Skeletal muscle tissue (tissue), 4 donors: Measurements from ENCODE around the gene AVPR2. TPM values are rescaled to one million over a fixed set of nuclear protein-coding genes. Genes with fewer than 3 reads are reported as not detected.

Source experiments
- H3K27ac ChIP-seq: one replicate; pipeline ENCODE4 v1.7.0; 2013; ENCODE audit warnings: mild to moderate bottlenecking, low read depth, low read length, inconsistent platforms
- H3K27me3 ChIP-seq, 3 donors: one replicate each; pipeline ENCODE4 v1.7.0; 2013; ENCODE audit warnings: low read length in 3 of 3; ENCODE audit not compliant: control insufficient read depth in 3 of 3, insufficient read depth in 3 of 3
- H3K36me3 ChIP-seq, 3 donors: one replicate each; pipeline ENCODE4 v1.7.0; 2013; ENCODE audit warnings: low read length in 3 of 3; ENCODE audit not compliant: control insufficient read depth in 3 of 3, insufficient read depth in 3 of 3
- H3K4me1 ChIP-seq, 3 donors: one replicate each; pipeline ENCODE4 v1.7.0; 2013; ENCODE audit warnings: low read length in 3 of 3, mild to moderate bottlenecking in 3 of 3; ENCODE audit not compliant: control insufficient read depth in 3 of 3, insufficient read depth in 3 of 3
- H3K4me3 ChIP-seq, 3 donors: one replicate each; pipeline ENCODE4 v1.7.0; 2013; ENCODE audit warnings: low read length in 3 of 3
- H3K9ac ChIP-seq, 3 donors: one replicate each; pipeline ENCODE4 v1.7.0; 2013; ENCODE audit warnings: low read length in 3 of 3, mild to moderate bottlenecking in 3 of 3, moderate library complexity in 2 of 3, low read depth in 1 of 3
- H3K9me3 ChIP-seq, 3 donors: one replicate each; pipeline ENCODE4 v1.7.0; 2013; ENCODE audit warnings: low read length in 3 of 3; ENCODE audit not compliant: control insufficient read depth in 3 of 3
- total RNA-seq: library from RNA; depleted of rRNA; stranded (reverse); fragments of >200 nt; gene quantifications from one replicate; pipeline ENCODE4 v1.2.3, GENCODE V29; 2014
- donor health status: Osteomylitis.

The AVPR2 gene
- total RNA-seq, 1 donor from 2014 or later: 1.0 TPM

DNA sequence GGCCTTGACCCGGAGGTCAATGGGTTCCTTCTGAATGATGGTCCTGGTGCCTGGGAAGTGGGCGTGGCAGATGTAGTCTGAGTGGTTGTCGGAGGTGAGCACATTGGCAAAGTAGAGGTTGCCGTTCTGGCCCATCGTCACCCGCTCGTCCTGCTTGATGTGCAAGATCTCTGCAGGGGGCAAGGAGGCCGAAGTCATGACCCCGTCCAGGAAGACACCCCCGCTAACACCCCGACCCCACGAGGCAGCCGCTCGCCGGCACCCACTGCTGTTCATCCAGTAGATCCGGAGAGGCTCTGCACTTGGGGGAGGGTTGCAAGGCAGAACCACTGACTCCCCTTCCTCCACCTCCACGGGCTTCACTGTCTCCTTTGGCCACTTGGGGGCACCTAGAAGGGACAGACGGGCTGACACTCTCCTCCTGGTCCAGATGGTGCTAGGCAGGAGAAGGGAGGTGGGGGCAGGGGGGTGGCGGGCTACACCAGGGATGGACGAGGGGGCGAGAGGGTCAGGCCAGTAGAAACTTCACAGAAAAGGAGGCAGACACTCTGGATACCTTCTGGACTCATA is 33.6 kb upstream of the AVPR2 start:
- H3K4me3 ChIP-seq: no peak overlapping the region
- H3K27ac ChIP-seq: no peak overlapping the region
- no peak overlapping the region for H3K9ac ChIP-seq
- H3K4me1 ChIP-seq: no peaks in the 10 kb centered on the region
- H3K9me3 ChIP-seq: no peaks in the 10 kb centered on the region
- H3K36me3 ChIP-seq: no peaks in the 10 kb centered on the region
- peaks cover 0 to 22% (median 9%) of the 10 kb centered on the region in 3 donors for H3K27me3 ChIP-seq

DNA sequence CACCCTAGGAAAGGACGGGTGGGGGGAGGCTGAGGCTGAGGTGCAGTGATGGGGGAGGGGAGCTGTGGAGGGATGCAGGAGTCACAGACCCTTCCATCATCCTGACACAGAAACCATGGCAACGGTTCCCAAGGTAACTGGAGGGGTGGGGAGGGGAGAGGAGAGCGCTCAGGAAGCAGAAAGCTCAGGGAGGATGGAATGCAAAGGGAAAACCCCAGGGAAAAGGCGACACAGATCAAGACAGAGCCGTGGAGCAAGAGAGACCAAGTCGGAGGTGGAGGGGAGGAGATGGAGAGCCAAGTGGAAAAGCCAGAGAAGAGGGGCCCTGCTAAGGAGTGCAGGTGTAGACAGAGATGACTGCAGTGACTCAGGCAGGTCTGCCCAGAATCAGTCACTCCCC is 33.0 kb upstream of the AVPR2 start:
- H3K9me3 ChIP-seq: no peaks in the 10 kb centered on the region
- H3K36me3 ChIP-seq: no peaks in the 10 kb centered on the region
- peaks cover 0 to 27% (median 9%) of the 10 kb centered on the region in 3 donors for H3K27me3 ChIP-seq
- H3K27ac ChIP-seq: no peak overlapping the region
- no peaks in the 10 kb centered on the region for H3K4me1 ChIP-seq
- H3K9ac ChIP-seq: no peak overlapping the region
- H3K4me3 ChIP-seq: no peak overlapping the region

DNA sequence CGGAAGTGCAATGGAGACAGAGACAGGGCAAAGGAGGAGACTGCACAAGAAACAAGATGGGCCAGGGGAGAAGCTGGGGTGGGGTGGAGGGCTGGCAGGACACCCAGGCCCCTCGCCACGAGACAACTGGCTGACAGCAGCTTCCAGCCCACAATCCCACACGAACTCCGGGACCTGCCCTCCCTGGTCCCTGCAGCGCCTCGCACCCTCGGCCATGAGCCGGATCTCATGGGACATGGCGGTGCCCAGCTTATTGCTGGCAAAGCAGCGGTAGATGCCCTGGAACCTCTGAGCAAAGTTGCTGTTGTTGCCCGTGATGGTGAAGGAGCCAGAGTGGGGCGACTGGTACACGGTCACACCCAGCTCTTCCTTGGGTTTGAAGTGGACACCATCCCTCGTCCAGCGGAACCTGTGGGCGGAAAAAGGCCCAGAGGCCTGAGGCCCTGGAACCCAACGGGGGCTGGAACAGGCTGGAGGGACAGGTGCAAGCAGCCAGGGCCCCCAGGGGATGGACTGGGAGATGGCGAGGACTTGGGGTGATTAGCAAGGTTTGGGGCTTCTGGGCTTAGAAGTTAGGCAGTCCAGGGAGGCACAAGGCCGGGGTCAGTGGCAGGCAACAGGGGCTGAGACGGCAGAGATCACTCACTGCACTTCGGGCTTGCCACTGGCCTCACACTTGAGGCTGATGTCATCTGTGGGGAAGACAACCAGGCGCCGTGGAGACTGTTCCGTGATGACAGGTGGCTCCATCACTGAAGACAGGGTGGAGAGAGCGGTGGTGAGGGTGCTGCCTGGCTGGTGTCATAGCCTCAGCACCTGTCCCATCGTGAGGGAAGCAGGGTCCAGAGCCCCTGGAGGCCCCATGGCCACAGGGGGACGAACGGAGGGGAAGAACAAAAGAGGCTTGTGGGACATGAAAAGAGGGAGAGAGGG is 32.3 kb upstream of the AVPR2 start:
- H3K9me3 ChIP-seq: no peaks in the 10 kb centered on the region
- peaks cover 0 to 25% (median 9%) of the 10 kb centered on the region in 3 donors for H3K27me3 ChIP-seq
- no peaks in the 10 kb centered on the region for H3K4me1 ChIP-seq
- no peak overlapping the region for H3K4me3 ChIP-seq
- no peak overlapping the region for H3K27ac ChIP-seq
- H3K9ac ChIP-seq: no peak overlapping the region
- no peaks in the 10 kb centered on the region for H3K36me3 ChIP-seq

DNA sequence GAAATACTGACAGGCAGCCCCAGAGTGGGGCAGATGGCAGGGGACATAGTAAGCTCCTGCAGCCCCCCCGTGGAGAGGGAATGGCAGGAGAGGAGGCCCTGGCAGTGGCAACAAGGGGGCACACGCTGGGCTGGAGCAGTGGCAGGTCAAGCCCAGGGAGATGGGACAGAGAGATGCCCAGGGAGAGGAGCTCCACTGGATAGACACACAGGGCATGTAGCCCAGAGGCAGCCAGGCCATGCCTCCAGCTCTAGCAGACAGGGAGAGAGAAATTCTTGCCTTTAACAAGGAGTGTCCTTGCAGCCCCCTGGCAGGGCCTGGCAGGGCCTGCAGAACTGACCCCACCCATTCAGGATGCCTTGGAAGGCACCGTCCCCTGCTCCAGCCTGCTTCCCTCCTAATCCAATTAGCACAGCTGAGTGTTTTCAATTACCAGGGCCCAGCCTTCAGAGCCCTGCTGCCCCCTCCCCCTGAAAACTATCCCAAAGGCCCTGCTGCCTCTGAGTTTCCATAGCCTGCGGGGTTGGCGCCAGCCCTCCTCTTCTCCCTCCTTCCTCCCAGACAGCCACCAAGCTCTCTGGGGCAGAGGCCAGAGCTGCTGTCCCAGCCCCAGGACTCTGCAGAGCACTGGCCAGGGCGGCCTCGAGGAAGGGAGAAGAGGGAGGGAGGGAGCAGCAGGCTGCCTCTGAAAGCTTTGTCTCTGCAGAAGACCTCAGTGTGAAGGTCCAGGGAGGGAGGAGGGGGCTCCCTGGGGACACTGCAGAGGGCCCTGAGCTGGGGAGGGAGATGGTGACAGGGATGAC is 31.0 kb upstream of the AVPR2 start:
- H3K27me3 ChIP-seq: peaks cover 0 to 33% (median 9%) of the 10 kb centered on the region in 3 donors

DNA sequence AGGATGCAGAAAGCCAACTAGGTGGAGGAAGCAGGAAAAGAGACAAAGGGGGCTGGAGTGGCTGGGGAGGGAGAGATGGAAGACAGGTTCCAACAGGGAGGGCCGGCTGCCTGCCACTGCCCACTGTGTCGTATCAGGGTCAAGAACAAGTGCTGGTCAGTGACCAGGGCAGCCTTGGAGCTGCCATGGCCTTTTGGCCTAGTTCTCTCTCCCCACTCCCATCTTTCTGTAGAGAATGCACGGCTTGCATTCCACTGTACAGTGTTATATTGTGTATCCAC is 30.4 kb upstream of the AVPR2 start:
- Histone ChIP-seq H3K4me3 (no peak overlapping the region), H3K27me3 (peaks cover 3 to 31% (median 9%) of the 10 kb centered on the region in 3 donors), H3K9ac (no peak overlapping the region), H3K36me3 (no peaks in the 10 kb centered on the region), H3K27ac (no peak overlapping the region), H3K4me1 (no peaks in the 10 kb centered on the region), H3K9me3 (no peaks in the 10 kb centered on the region)

More for the DNA sequence above, 31.0 kb upstream of the AVPR2 start:
- Histone ChIP-seq H3K9me3 (no peaks in the 10 kb centered on the region), H3K36me3 (no peaks in the 10 kb centered on the region), H3K9ac (no peak overlapping the region), H3K4me3 (no peak overlapping the region), H3K4me1 (no peaks in the 10 kb centered on the region), H3K27ac (no peak overlapping the region)

DNA sequence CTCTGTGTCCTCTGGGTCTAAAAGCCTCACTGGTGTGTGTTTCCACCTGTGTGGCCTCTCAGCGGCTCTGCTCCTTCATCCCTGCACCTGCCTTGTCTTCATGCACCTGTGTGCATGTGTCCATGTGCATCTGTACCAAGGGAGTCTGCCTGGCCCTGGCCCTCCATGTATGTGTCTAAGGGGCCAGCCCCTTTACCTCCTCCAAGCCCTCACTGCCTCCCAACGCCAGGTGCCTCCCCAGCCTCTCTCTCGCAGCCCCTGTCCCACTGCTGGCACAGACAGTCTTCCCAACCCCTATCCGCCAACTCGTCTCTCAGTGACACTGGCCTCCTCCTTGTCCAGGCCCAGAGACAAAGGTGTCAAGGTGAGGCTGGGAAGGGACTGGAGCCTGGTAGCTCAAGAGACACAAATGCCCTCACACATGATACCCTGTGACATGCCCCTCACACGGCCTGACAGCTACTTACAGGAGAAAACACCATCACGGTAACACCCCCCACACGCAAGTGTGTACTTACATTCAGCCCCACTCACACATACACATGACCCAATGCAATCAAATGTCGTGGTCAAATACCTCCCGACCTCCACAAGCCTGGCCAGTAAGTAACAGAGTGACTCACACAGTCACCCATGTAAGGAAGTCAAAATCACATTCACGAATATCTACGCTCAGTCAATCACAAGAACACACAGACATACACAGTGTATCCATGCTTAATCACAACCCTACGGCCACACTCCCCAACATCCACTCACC is 29.9 kb upstream of the AVPR2 start:
- H3K4me3 ChIP-seq: no peak overlapping the region
- H3K27me3 ChIP-seq: peaks cover 5 to 26% (median 9%) of the 10 kb centered on the region in 3 donors

DNA sequence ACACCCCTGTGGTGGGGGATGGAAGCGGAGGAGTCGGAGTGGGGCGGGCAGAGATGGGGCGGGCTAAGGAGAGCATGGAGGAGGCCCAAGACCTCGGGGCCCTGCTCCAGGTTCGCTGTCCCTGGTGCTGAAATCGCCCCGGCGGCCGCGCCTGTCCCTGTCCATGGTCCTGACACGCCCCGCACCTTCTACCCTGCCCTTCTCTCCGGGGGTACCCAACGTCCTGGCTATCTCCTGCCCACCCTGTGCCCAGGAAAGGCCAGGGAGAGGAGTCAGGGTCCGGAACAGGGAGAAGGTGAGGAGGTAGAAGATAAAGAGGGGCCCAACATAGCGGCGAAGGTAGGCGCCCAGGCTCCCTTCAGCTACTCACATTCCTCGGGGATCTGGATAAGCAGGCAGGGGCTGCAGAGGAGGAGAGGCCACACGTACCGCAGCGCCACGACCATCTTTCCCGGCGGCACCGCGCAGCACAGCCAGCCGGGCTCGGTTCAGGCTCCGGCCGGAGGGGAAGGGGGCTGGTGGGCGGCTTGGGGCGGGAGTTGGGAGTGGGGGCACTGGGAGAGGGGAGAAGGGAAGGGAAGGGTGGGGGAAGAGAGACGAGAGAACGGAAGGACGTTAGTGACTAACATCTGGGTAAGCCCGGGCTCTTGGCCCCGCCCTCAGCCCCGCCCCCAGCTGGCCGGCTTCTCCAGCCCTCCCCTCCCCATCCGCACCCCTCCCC is 28.9 kb upstream of the AVPR2 start:
- Histone ChIP-seq H3K27me3 (peaks cover 4 to 31% (median 5%) of the 10 kb centered on the region in 3 donors), H3K27ac (no peak overlapping the region), H3K4me1 (no peaks in the 10 kb centered on the region), H3K4me3 (no peak overlapping the region), H3K9me3 (no peaks in the 10 kb centered on the region), H3K9ac (no peak overlapping the region), H3K36me3 (no peaks in the 10 kb centered on the region)

More for the DNA sequence above, 29.9 kb upstream of the AVPR2 start:
- no peak overlapping the region for H3K9ac ChIP-seq
- no peaks in the 10 kb centered on the region for H3K4me1 ChIP-seq
- H3K27ac ChIP-seq: no peak overlapping the region
- H3K36me3 ChIP-seq: no peaks in the 10 kb centered on the region
- H3K9me3 ChIP-seq: no peaks in the 10 kb centered on the region

DNA sequence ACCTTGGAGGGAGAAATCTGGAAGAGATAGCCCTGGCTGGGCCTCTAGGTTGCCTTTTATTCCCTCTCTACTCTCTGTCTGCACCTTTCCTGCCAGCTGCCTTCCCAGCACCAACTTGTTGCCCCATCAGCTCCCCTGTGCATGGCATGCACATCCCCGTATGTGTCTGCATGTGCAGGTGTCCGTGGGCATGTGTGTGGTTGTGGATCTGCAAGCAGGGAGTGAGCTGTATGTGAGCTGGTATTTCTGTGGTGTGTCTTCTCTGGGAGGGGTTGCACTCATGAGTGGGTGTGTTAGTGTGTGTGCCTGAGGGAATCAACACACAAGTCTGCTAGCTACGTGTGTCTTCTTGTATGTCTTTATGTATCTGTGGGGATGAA is 28.4 kb upstream of the AVPR2 start:
- Histone ChIP-seq H3K27ac (no peak overlapping the region), H3K4me3 (no peak overlapping the region), H3K9ac (no peak overlapping the region), H3K27me3 (peaks cover 0 to 37% (median 5%) of the 10 kb centered on the region in 3 donors), H3K36me3 (no peaks in the 10 kb centered on the region), H3K9me3 (no peaks in the 10 kb centered on the region), H3K4me1 (no peaks in the 10 kb centered on the region)

DNA sequence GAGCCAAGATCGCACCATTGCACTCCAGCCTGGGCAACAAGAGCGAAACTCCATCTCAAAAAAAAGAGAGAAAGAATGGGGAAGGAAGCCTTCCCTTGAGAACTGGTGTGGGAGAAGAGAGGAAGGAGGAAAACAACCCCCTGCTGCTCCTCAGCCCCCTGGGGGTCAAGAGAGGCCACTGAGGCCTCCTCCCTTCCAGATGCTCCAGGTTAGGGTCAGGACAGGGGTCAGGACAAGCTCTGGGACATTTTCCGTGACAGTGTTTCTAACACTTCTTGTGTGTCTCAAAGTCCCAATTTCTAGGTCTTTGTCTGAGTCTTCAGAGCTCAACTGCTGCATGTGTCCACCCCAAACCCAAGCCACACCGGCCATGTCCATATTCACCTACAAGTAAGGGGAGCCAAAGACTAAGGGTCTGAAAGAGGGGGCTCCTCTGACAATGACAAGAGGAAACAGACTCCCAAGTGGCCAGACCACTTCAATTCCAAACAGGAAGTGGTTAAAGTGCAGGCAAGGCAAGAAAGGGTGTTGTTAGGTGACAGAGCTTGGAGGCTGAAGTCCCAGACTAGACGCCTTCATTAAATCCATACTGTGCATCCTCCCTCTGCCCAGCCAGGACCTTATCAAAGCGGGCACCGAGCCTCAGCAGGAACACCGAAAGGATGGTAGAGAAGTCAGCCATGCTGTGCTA is 26.8 kb upstream of the AVPR2 start:
- no peaks in the 10 kb centered on the region for H3K4me1 ChIP-seq
- H3K36me3 ChIP-seq: no peaks in the 10 kb centered on the region
- no peak overlapping the region for H3K27ac ChIP-seq
- no peak overlapping the region for H3K4me3 ChIP-seq
- no peak overlapping the region for H3K9ac ChIP-seq
- H3K9me3 ChIP-seq: no peaks in the 10 kb centered on the region
- peaks cover 5 to 45% (median 11%) of the 10 kb centered on the region in 3 donors for H3K27me3 ChIP-seq
